HG02763 (cell line): Measurements from ENCODE around the gene LTBP1.
A peak's percentile ranks its signal among the peaks of the same experiment; 100 is the strongest.

ENCODE experiments used
- ATAC-seq: cut with Tn5 transposase; IDR thresholded peaks from one replicate; pipeline ENCODE4 v1.9.1; 2021; ENCODE audit warnings: mild to moderate bottlenecking, moderate library complexity; ENCODE audit not compliant: unreplicated experiment

The LTBP1 gene

DNA sequence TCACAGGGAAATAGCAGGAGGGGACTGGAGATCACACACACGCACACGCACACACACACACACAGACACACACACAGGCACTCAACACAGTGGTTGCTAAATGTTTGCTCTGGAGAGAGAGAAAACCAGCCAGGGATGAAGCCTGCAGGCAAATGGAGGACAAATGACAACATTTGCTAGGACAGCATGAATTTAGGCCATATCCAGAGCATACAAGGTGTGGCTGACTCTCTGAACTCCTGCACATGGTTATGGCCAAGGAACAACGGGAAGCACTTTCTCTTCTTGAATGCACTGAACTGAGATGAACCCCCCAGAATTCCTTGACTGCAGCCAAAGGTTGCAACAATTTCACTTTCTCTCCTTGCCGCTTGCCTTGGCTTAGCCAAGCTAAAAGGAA lies 299.7 kb downstream of the LTBP1 start:
- no peak for ATAC-seq

DNA sequence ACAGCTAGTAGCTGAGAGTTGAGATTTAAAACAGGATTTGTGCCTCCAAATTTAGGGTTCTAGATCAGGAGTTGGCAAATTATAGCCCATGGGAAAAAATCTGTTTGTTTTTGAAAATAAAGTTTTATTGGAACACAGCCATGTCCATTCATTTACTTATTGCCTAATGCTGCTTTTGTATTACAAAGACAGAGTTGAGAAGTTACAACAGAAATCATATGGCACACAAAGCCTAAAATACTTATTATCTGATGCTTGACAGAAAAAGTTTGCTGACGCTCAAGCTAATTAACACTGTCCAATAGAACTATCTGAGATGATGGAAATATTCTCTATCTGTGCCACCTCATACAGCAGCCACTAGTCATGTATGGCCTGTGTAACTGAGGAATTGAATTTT lies 300.6 kb downstream of the LTBP1 start:
- no peak for ATAC-seq

DNA sequence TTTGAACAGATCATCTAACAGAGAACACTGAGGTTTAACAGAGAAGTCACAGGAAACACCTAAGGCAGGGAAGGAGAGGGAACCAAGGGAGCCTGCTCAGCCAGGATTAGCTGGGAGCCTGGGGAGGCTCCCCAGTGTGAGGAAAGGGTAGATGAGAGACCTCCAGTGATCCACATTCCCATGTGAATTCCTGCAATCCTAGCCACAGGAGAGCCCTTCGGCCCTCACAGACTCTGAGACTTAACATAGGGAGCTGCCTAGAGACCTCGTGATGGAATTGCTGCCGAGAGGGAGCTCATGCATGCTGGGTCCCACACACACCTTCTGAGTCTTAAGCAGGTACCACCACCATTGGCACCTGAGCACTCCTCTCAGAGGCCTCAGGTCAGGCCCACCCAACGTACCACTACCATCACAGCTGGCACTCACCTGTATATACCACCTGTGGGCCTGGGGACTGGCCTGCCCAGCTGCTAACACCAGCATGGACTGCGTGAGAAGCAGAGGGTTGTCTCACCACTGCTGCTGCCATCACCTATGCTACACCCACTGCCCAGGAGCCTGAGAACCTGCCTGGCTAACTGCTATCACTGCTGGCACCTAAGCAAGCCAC lies 303.8 kb downstream of the LTBP1 start:
- no peak for ATAC-seq

- ATAC-seq = no peak
These were observed 309.5 kb downstream of the LTBP1 start for GRCh38 chr2:33256162-33256755.

GRCh38 chr2:33258387-33258786 lies 311.6 kb downstream of the LTBP1 start:
- no peak for ATAC-seq

DNA sequence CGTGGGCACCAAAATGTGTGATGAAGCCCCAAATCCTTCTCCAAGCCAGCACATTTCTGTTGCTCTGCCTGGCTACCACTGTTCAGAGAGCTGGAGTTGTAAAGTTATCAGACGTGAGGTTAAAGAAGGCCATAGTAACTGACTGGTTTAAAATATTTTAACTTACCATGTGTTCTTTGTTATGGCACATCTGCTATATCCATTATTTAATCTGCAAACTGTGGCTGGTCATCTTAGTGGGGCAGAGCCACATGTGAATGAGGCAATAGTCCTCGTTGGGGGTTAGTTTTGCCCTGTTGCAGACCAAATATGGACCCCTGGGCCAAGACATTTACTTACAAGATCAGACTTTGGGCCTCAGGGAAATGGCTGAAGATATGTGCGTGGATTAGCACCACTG lies 315.3 kb downstream of the LTBP1 start:
- no peak for ATAC-seq

DNA sequence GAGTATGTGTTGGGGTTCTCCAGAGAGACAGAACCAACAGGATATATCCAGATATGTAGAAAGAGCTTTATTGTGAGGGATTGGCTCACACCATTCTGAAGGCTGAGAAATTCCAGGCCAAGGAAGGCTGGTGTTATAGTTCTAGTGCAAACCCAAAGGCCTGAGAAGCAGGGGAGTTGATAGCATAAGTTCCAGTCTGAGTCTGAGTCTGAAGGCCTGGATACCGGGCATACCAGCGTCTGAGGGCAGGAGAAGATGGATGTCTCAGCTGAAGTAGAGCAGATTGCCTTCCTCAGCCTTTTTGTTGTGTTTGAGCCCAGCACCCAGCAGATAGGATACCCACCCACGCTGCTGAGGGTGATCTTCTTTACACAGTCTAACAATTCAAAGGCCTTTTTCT lies 318.0 kb downstream of the LTBP1 start:
- no peak for ATAC-seq

GRCh38 chr2:33265584-33266338 lies 319.0 kb downstream of the LTBP1 start:
- no peak for ATAC-seq

- ATAC-seq = no peak
These were observed 319.7 kb downstream of the LTBP1 start for GRCh38 chr2:33266467-33266866.

DNA sequence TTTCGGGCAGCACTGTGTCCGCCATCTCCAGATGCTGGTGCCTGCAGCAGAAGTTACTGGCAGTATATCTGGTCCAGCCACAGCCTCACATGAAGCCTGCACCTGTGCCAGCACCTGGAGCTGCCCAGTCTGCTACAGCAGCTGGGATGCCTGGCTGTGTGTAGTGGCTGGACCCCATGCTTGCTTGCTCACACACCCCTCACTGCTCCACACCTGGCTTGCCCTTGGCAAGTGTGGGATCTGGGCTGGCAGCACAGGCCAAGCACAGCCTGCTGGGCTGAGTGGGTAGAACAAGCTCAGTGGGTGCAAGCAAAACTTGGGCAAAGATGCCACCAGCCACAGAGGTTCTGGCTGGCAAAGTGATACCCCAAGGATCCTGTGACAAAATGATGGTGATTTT lies 320.3 kb downstream of the LTBP1 start:
- ATAC-seq = no peak

- no peak for ATAC-seq
These were observed 321.0 kb downstream of the LTBP1 start for GRCh38 chr2:33267756-33268155.

- no peak for ATAC-seq
These were observed 321.6 kb downstream of the LTBP1 start for GRCh38 chr2:33268246-33268831.

DNA sequence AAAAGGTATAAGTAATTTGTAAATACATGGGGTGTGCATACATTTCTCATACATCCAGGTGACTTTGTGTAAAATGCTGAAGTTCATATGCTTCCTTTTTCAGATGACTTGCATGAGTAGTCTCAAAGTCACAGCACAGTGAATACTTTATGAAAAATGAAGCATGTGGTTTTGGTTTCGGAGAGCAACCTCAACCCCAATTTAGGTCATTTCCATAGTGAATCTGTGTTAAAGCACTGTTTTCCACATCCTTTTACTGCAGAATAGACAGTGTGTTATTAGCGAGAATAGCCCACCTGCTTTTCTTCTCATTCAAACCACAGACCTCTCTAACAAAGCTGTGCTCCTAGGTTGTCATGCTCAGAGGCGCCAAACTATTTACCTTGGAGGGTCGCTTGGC lies 325.2 kb downstream of the LTBP1 start:
- peak; percentile 93 for ATAC-seq

DNA sequence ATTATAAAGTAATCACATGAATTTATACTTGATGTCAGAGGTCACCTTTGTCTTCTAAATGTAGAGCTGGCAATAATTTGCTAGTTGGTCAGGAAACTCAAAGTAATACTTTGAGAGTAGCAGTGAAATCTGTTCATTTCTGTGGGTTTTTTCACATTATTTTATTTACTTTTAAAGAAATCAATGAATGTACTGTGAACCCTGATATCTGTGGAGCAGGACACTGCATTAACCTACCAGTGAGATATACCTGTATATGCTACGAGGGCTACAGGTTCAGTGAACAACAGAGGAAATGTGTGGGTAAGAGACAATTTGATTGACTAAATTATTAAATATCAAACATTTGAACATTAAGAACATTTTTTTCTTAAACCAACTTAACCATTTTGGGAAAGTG lies 326.7 kb downstream of the LTBP1 start:
- ATAC-seq = no peak

DNA sequence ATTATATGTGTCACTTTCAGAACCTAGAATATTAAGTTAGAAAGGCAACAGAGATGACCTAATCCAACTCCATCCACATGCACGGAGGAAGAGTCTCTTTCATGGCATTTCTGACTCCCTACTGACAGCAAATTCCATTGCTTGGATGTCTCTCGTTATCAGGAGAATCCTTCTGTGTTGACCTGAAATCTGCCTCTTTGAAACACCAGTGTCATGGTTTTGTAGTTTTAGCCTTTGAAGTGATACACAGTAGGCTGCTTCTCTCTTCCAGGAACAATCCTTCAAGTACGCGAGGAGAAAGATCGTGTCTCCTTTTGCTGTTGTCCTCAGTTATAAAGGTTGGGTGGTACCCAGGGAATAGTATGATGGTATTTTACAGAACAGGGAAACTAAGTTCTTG lies 327.8 kb downstream of the LTBP1 start:
- no peak for ATAC-seq

DNA sequence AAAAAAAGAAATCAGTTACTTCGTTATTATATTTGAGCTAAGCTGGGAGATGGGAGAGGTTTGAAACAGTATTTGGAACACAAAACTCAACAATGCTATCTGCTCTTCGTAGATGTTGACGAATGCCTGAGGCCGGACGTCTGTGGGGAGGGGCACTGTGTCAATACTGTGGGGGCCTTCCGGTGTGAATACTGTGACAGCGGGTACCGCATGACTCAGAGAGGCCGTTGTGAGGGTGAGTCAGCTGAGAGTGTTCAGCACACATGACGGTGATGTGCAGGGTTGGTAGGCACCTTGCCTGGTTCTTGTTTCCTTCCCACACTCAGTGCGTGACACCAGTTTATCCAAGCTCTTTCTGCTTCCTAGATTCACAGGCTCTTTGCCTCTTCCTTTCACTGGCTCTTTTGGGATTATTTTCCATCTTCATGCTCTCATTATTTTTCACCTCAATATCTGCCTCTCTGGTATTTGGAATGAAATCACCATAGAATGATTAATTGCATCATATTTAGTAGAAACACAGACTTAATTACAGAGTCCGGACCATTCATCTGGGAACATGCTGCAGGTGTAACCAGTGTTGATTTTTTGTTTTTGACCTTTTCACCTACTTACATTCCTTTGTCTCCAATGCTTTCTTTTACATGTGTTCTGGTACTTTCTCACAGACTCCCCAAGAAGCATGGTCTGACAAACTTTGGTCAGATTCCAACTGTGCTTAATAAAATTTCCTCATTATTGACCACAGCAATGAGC lies 329.1 kb downstream of the LTBP1 start:
- no peak for ATAC-seq

DNA sequence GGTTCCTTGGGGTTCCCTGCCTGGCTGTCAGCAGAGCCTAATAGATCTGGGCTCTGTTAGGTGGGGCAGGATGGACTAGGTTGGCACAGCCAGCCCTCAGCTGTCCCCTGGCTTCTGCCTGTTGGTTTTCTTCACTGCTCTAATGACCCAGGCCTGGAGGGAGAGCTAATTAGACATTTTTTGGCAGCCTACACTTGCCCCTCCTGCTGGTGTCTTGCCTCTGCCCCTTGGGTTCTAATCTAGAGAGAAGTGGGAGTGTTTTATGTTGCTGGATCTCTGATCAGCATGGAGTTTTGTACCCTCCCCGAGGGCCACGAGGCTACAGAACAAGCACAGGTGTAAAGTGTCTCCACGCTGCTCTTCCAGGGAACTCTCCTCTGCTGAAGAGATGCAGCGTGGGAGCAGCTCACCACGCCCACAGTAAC lies 330.3 kb downstream of the LTBP1 start:
- ATAC-seq = no peak

- ATAC-seq = no peak
These were observed 331.6 kb downstream of the LTBP1 start for GRCh38 chr2:33278245-33278943.

DNA sequence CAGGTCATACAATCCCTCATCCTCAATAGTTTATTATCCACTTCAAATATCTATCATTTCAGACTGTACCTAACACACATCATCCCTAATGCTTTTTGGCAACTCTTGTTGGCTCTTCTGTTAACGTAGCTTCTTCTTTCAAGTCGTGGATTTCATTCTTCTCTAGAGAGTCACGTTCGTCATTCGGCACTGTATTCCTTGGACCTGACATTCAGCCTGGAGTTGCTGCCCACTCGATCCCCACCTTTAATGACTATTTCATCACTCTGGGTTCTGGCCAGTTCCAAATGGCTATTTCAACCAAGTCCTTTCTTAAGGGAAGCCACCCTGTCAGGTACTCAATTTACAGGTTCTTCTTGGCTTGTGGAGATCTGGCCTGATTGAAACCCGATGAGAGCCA lies 337.5 kb downstream of the LTBP1 start:
- no peak for ATAC-seq

- no peak for ATAC-seq
These were observed 340.8 kb downstream of the LTBP1 start for GRCh38 chr2:33287507-33288005.
